H1 (cell line): ENCODE results near the gene NTPCR. TPM values are rescaled to one million over a fixed set of nuclear protein-coding genes. Genes with fewer than 3 reads are reported as not detected.

Experiments
- CTCF ChIA-PET: fragments of 300-600 bp; sonication (Branson Sonifier 250); formaldehyde crosslinking; loops from one replicate; lab custom pipeline; 2021; ENCODE audit not compliant: partially characterized antibody; lab: Charles Lee
- POLR2A ChIA-PET: fragments of 300-600 bp; sonication (Branson Sonifier 250); formaldehyde crosslinking; loops from one replicate; lab custom pipeline; 2021; ENCODE audit warnings: inconsistent platforms; ENCODE audit not compliant: partially characterized antibody; lab: Charles Lee
- DNase-seq, 2 experiments: peaks; one replicate each; pipeline versions ENCODE4 v3.0.0 to v3.0.0-alpha.2; 2010 to 2022; ENCODE audit warnings: low spot score in 2 of 2, low read depth in 1 of 2, mixed read lengths in 1 of 2
- FAIRE-seq: peaks from 2 replicates; lab custom pipeline; 2011; peaks lifted over from hg19 to GRCh38; lab: Jason Lieb, UNC
- H2AFZ ChIP-seq: 2 replicates; pipeline ENCODE4 v1.8.1; 2012; ENCODE audit warnings: low read length, inconsistent platforms
- H2AK5ac ChIP-seq: 2 replicates; pipeline ENCODE4 v1.6.1; 2013; ENCODE audit warnings: low read depth, low read length
- H2BK120ac ChIP-seq: replicated peaks from 2 replicates; pipeline ENCODE3; 2013; ENCODE audit warnings: low read depth, low read length, inconsistent platforms
- H2BK12ac ChIP-seq: 2 replicates; pipeline ENCODE4 v1.6.1; 2013; ENCODE audit warnings: low read depth, low read length
- H2BK15ac ChIP-seq: 2 replicates; pipeline ENCODE4 v1.6.1; 2013; ENCODE audit warnings: low read length
- H2BK20ac ChIP-seq: 2 replicates; pipeline ENCODE4 v1.6.1; 2013; ENCODE audit warnings: low read length
- H2BK5ac ChIP-seq: 2 replicates; pipeline ENCODE4 v1.6.1; 2013; ENCODE audit warnings: low read depth, low read length
- H3K14ac ChIP-seq: 2 replicates; pipeline ENCODE4 v1.6.1; 2013; ENCODE audit warnings: inconsistent platforms; ENCODE audit not compliant: insufficient read length
- H3K18ac ChIP-seq: 2 replicates; pipeline ENCODE4 v1.6.1; 2013; ENCODE audit warnings: low read length; ENCODE audit errors: extremely low read depth
- H3K23ac ChIP-seq: 2 replicates; pipeline ENCODE4 v1.6.1; 2013; ENCODE audit warnings: inconsistent platforms; ENCODE audit not compliant: insufficient read length
- H3K23me2 ChIP-seq: 2 replicates; pipeline ENCODE4 v1.6.1; 2013; ENCODE audit warnings: low read depth, low read length
- H3K27ac ChIP-seq: 2 replicates; pipeline ENCODE4 v1.6.1; 2011; ENCODE audit warnings: low read depth, low read length, inconsistent platforms
- H3K27me3 ChIP-seq, 4 experiments: replicated peaks in 1 of 4; 1 replicate in 1 of 4; 2 replicates in 3 of 4; pipeline versions ENCODE4 v1.6.1 to v1.8.1; 2011 to 2013; ENCODE audit warnings: low read length in 3 of 4, mild to moderate bottlenecking in 3 of 4, inconsistent platforms in 2 of 4, mixed read lengths in 2 of 4, moderate library complexity in 1 of 4; ENCODE audit not compliant: control insufficient read depth in 3 of 4, insufficient read depth in 3 of 4; ENCODE audit errors: extremely low read depth in 1 of 4
- H3K36me3 ChIP-seq, 4 experiments: 2 replicates each; pipeline versions ENCODE4 v1.6.1 to v1.8.1; 2011 to 2013; ENCODE audit warnings: mild to moderate bottlenecking in 4 of 4, low read length in 3 of 4, moderate library complexity in 2 of 4, control low read depth in 1 of 4, inconsistent platforms in 1 of 4; ENCODE audit not compliant: insufficient read depth in 4 of 4, control insufficient read depth in 2 of 4
- H3K4ac ChIP-seq: replicated peaks from 2 replicates; pipeline ENCODE3; 2013; ENCODE audit warnings: low read length, low read depth, mixed read lengths, inconsistent platforms; ENCODE audit not compliant: insufficient read length
- H3K4me1 ChIP-seq, 4 experiments: replicated peaks in 1 of 4; 1 replicate in 1 of 4; 2 replicates in 3 of 4; pipeline versions ENCODE4 v1.6.1 to v1.8.1; 2011 to 2013; ENCODE audit warnings: low read length in 3 of 4, inconsistent platforms in 2 of 4, mixed read lengths in 1 of 4; ENCODE audit not compliant: insufficient read depth in 4 of 4, control insufficient read depth in 3 of 4
- H3K4me2 ChIP-seq, 2 experiments: 2 replicates each; pipeline versions ENCODE4 v1.6.1 to v1.8.1; 2011 to 2013; ENCODE audit warnings: low read depth in 2 of 2, low read length in 2 of 2, control low read depth in 1 of 2, inconsistent platforms in 1 of 2, mild to moderate bottlenecking in 1 of 2; ENCODE audit not compliant: insufficient read depth in 1 of 2
- H3K4me3 ChIP-seq, 4 experiments: fragments of 200-600, 300-600 bp in 1 of 4; sonication (generic), shearing (Covaris generic), sonication (Bioruptor Twin) in 1 of 4; 2 replicates each; pipeline versions ENCODE4 v1.5.1 to v1.8.1; 2011 to 2016; ENCODE audit warnings: low read length in 4 of 4, low read depth in 3 of 4, control low read depth in 2 of 4, inconsistent platforms in 2 of 4, mild to moderate bottlenecking in 2 of 4, mixed read lengths in 1 of 4, moderate library complexity in 1 of 4; ENCODE audit not compliant: insufficient read depth in 2 of 4; ENCODE audit errors: extremely low read depth in 1 of 4
- H3K56ac ChIP-seq: replicated peaks from 2 replicates; pipeline ENCODE3; 2013; ENCODE audit warnings: low read depth, mild to moderate bottlenecking, mixed read lengths, low read length, inconsistent platforms; ENCODE audit not compliant: insufficient read length
- H3K79me1 ChIP-seq: 2 replicates; pipeline ENCODE4 v1.6.1; 2013; ENCODE audit warnings: low read depth, low read length, control low read depth
- H3K79me2 ChIP-seq, 2 experiments: 2 replicates each; pipeline versions ENCODE4 v1.6.1 to v1.8.1; 2012 to 2013; ENCODE audit warnings: low read length in 2 of 2, mild to moderate bottlenecking in 2 of 2, inconsistent platforms in 1 of 2; ENCODE audit not compliant: insufficient read depth in 2 of 2, control insufficient read depth in 1 of 2
- H3K9ac ChIP-seq, 4 experiments: replicated peaks in 1 of 4; 1 replicate in 1 of 4; 2 replicates in 3 of 4; pipeline versions ENCODE4 v1.6.1 to v1.8.1; 2011 to 2013; ENCODE audit warnings: low read depth in 3 of 4, low read length in 3 of 4, control low read depth in 2 of 4, mild to moderate bottlenecking in 2 of 4, moderate library complexity in 2 of 4, inconsistent platforms in 1 of 4; ENCODE audit errors: extremely low read depth in 1 of 4
- H3K9me3 ChIP-seq, 2 experiments: 2 replicates each; pipeline versions ENCODE4 v1.6.1 to v1.8.1; 2012 to 2013; ENCODE audit warnings: mild to moderate bottlenecking in 2 of 2, moderate library complexity in 2 of 2, control low read depth in 1 of 2, inconsistent platforms in 1 of 2, low read depth in 1 of 2, low read length in 1 of 2, mixed read lengths in 1 of 2; ENCODE audit not compliant: insufficient read depth in 2 of 2
- H4K20me1 ChIP-seq, 2 experiments: replicated peaks in 1 of 2; 2 replicates each; pipeline versions ENCODE3 to v1.8.1; 2011 to 2013; ENCODE audit warnings: inconsistent platforms in 2 of 2, low read length in 2 of 2, mild to moderate bottlenecking in 1 of 2; ENCODE audit not compliant: insufficient read depth in 2 of 2, control insufficient read depth in 1 of 2
- H4K5ac ChIP-seq: 2 replicates; pipeline ENCODE4 v1.6.1; 2013; ENCODE audit warnings: low read length, low read depth, mixed read lengths, inconsistent platforms; ENCODE audit not compliant: insufficient read length
- H4K8ac ChIP-seq: 2 replicates; pipeline ENCODE4 v1.8.0; 2013; ENCODE audit warnings: mild to moderate bottlenecking, moderate library complexity, low read length, inconsistent platforms; ENCODE audit not compliant: insufficient read depth; ENCODE audit errors: extremely low read depth
- H4K91ac ChIP-seq: replicated peaks from 2 replicates; pipeline ENCODE3; 2013; ENCODE audit warnings: low read length, mixed read lengths, inconsistent platforms; ENCODE audit not compliant: insufficient read length
- BACH1 ChIP-seq: IDR thresholded peaks from 2 replicates; pipeline ENCODE4 v1.6.1; 2012; ENCODE audit warnings: low read length, improper control_type of control experiment
- CBX8 ChIP-seq: fragments of 300-800, 300-1000 bp; sonication (generic); IDR thresholded peaks from 2 replicates; pipeline ENCODE4 v1.7.1; 2016; ENCODE audit warnings: low read depth, low read length, borderline replicate concordance
- CEBPB ChIP-seq: IDR thresholded peaks from 2 replicates; pipeline ENCODE4 v1.6.1; 2012; ENCODE audit warnings: low read depth, low read length
- CHD2 ChIP-seq: IDR thresholded peaks from 2 replicates; pipeline ENCODE4 v1.6.1; 2012; ENCODE audit warnings: low read length, improper control_type of control experiment
- CTCF ChIP-seq, 3 experiments: IDR thresholded peaks; 1 replicate in 2 of 3; 2 replicates in 1 of 3; pipeline versions ENCODE4 v1.5.1 to v1.6.1; 2011; ENCODE audit warnings: low read length in 3 of 3, mild to moderate bottlenecking in 3 of 3, inconsistent platforms in 2 of 3, low read depth in 1 of 3, moderate library complexity in 1 of 3; ENCODE audit not compliant: insufficient read depth in 1 of 3; ENCODE audit errors: control extremely low read depth in 1 of 3
- JUN ChIP-seq: IDR thresholded peaks from 2 replicates; pipeline ENCODE4 v1.6.1; 2011; ENCODE audit warnings: low read depth, mild to moderate bottlenecking, improper control_type of control experiment, low read length
- RNF2 ChIP-seq: fragments of 200-900, 300-1000 bp; sonication (generic); IDR thresholded peaks from 2 replicates; pipeline ENCODE4 v1.7.1; 2016; ENCODE audit warnings: borderline replicate concordance, low read depth, mild to moderate bottlenecking, antibody characterized with exemption, low read length; ENCODE audit not compliant: poor library complexity, severe bottlenecking; ENCODE audit errors: missing control alignments
- SIRT6 ChIP-seq: IDR thresholded peaks from one replicate; pipeline ENCODE4 v1.7.1; 2012; ENCODE audit warnings: low read length, inconsistent platforms
- USF2 ChIP-seq: IDR thresholded peaks from 2 replicates; pipeline ENCODE4 v1.6.1; 2011; ENCODE audit warnings: low read length, improper control_type of control experiment
- YY1 ChIP-seq: IDR thresholded peaks from 2 replicates; pipeline ENCODE4 v1.6.1; 2011; ENCODE audit warnings: low read depth, mild to moderate bottlenecking, low read length
- WGBS, 2 experiments: shearing (Covaris generic) in 1 of 2; methylation state at CpG; one replicate each; pipeline versions ENCODE4 v1.1.6 to v1.1.7; 2013 to 2015; ENCODE audit warnings: low lambda C conversion rate in 2 of 2, mixed read lengths in 2 of 2, inconsistent platforms in 1 of 2, low coverage in 1 of 2, missing lambda C conversion rate in 1 of 2; ENCODE audit not compliant: insufficient replicate concordance in 2 of 2, insufficient coverage in 1 of 2, insufficient read length in 1 of 2; ENCODE audit errors: extremely low coverage in 1 of 2, missing lambda C conversion rate in 1 of 2; 5-methylcytosine and 5-hydroxymethylcytosine counted together
- polyA plus RNA-seq, 7 experiments: library from polyadenylated mRNA; depleted of rRNA in 3 of 7; stranded (reverse) in 5 of 7; unstranded in 2 of 7; fragments of >200 nt in 5 of 7; fragments of 200-250 nt in 2 of 7; gene quantifications; 1 replicate in 5 of 7; 2 replicates in 1 of 7; 4 replicates in 1 of 7; pipeline versions ENCODE4 v1.2.1 to v1.2.3, GENCODE V29; 2011 to 2013; ENCODE audit warnings: missing spikeins in 2 of 7, mixed read lengths in 2 of 7
- total RNA-seq: library from RNA; stranded (reverse); fragmentation: NEBNext Ultra II Directional; extraction: Animal tissue kit (Norgen Biotek cat#: 25700); gene quantifications from 2 replicates; pipeline ENCODE4 v1.2.1, GENCODE V29; 2021

Gene NTPCR
- total and polyA plus RNA-seq, 2 of the 8 experiments (the other 6 are each of a cell fraction or from before 2014, with no cell fraction given) = 22.6 to 73.1 TPM

- CTCF ChIA-PET = interaction anchor here (0.7 kb wide), 1 partner anchor 1187 kb away, joined by 3 read pairs; no protein-coding TSS in a partner anchor
- no peak overlapping the region for H3K14ac ChIP-seq
- no peak overlapping the region for H2BK15ac ChIP-seq
- H2BK12ac ChIP-seq = no peak overlapping the region
- no peak overlapping the region for H3K4me2 ChIP-seq
- no peak overlapping the region for H2AK5ac ChIP-seq
- FAIRE-seq (no peak), DNase-seq (no peak)
- no peak overlapping the region for H3K4ac ChIP-seq
- H3K4me3 ChIP-seq = no peak overlapping the region
- H4K8ac ChIP-seq = no peak overlapping the region
- no peak overlapping the region for H2BK20ac ChIP-seq
- POLR2A ChIA-PET = no interaction called here
- no peak overlapping the region for H2BK120ac ChIP-seq
- H3K79me1 ChIP-seq = peaks cover 2% of the 10 kb centered on the region; the same call in 1 of the 2 replicates
- H2BK5ac ChIP-seq = no peak overlapping the region
- no peaks in the 10 kb centered on the region for H3K9me3 ChIP-seq
- no peaks in the 10 kb centered on the region for H3K79me2 ChIP-seq
- H3K9ac ChIP-seq = no peak overlapping the region
- no peak overlapping the region for H2AFZ ChIP-seq
- H4K91ac ChIP-seq = no peak overlapping the region
- H3K4me1 ChIP-seq = no peaks in the 10 kb centered on the region
- H4K5ac ChIP-seq = no peak overlapping the region
- H4K20me1 ChIP-seq = no peaks in the 10 kb centered on the region
- H3K56ac ChIP-seq = no peak overlapping the region
- H3K27ac ChIP-seq = no peak overlapping the region
- no peak overlapping the region for H3K23ac ChIP-seq
- H3K27me3 ChIP-seq = 0 out of 7 replicates have a peak, but pooled peaks cover 0 to 2% (median 0%) of the 10 kb centered on the region in 4 experiments
- H3K18ac ChIP-seq = no peak overlapping the region
- no peaks in the 10 kb centered on the region for H3K36me3 ChIP-seq
- no peaks in the 10 kb centered on the region for H3K23me2 ChIP-seq
- 85% methylated on average over 8 of the region's 8 CpGs; no CpG with 5 or more reads in 1 of the 2 experiments for WGBS, 2 experiments
- TF ChIP-seq CHD2 (no peak), BACH1 (no peak), CBX8 (no peak), USF2 (no peak), CTCF (IDR thresholded peaks at IDR 0.05; ENCODE audit: control extremely low read depth in 1 of 3, insufficient read depth in 1 of 3, low read depth in 1 of 3, low read length in 3 of 3) (no peak), JUN (no peak), RNF2 (no peak), YY1 (no peak), SIRT6 (no peak), CEBPB (no peak)
Observed at GRCh38 chr1:232937741-232938375, 12.6 kb upstream of the NTPCR start.
